NCI-H1436 (cell line): ENCODE measurements around the gene ZNF385A.

Experiments used
- DNase-seq: peaks from one replicate; lab custom pipeline; 2025; lab: John Stamatoyannopoulos, UW

ZNF385A gene, protein sequence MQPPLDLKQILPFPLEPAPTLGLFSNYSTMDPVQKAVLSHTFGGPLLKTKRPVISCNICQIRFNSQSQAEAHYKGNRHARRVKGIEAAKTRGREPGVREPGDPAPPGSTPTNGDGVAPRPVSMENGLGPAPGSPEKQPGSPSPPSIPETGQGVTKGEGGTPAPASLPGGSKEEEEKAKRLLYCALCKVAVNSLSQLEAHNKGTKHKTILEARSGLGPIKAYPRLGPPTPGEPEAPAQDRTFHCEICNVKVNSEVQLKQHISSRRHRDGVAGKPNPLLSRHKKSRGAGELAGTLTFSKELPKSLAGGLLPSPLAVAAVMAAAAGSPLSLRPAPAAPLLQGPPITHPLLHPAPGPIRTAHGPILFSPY

GRCh38 chr12:54384591-54385041 lies at the start of gene ZNF385A:
Gene ZNF385A (minus strand): TSS chr12:54384733. CDS start chr12:54384514, 219 bp downstream.
- no peak for DNase-seq

DNA sequence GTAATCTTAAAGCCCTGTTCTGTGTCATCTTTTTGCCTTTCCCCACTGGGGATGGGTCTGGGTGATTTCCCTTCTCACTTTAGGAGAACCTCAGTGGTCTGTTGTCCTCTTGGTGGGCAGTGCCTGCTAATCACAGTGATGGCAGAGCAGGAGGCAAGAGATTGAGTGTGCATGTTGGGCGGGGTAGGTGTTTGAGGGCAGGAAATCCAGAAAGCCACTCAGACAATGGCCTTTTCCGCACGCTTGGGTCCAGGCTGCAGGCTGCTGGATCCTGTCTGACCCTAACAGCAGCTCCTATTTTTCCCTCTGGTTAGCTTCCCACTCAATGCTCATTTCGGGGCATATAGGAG lies 48.3 kb upstream of the ZNF385A start:
- DNase-seq = no peak

- DNase-seq = no peak
Observed at GRCh38 chr12:54431911-54432814, 47.6 kb upstream of the ZNF385A start.

- DNase-seq = no peak
Observed at GRCh38 chr12:54430471-54431069, 46.0 kb upstream of the ZNF385A start.

- no peak for DNase-seq
Observed at GRCh38 chr12:54429014-54429471, 44.5 kb upstream of the ZNF385A start.

GRCh38 chr12:54428050-54429013 lies 43.8 kb upstream of the ZNF385A start:
- no peak for DNase-seq

DNA sequence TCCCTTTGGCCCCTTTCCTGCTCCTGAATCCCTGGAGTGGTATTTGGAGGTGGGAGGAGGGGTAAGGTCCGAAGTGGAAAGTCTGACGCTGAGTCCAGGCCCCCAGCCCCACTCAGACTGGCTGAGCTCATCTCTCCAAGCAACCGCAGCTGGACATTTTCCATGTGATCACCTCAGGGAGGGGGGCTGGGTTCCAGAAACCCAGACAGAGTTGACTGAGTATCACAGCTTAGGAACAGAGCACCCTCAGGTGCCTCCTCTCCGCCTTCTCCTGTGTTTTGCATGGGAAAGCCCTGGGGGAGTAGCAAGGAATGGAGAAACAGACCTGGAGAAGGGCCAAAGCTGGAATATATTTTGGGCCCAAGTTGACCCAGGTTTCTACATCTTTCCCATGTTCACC lies 42.6 kb upstream of the ZNF385A start:
- DNase-seq = no peak

DNA sequence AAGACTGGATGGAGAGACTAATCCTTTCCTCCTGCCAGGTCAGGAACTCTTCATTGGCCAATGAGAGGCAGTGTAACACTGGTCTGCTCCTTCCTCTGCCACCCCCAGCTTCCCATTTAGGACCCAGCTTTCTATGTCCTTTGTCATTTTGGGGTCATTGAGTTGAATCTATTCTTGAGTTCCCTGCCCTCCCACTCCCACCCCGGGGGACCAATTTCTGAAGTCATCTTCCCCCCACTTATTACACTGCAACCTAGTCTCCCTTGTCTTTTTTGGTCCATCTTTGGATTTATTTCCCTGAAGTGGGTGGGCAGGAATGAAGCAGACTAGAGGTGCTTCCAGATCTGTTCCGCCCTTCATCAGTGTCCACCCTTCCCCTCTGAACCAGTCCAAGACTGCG lies 42.2 kb upstream of the ZNF385A start:
- no peak for DNase-seq

DNA sequence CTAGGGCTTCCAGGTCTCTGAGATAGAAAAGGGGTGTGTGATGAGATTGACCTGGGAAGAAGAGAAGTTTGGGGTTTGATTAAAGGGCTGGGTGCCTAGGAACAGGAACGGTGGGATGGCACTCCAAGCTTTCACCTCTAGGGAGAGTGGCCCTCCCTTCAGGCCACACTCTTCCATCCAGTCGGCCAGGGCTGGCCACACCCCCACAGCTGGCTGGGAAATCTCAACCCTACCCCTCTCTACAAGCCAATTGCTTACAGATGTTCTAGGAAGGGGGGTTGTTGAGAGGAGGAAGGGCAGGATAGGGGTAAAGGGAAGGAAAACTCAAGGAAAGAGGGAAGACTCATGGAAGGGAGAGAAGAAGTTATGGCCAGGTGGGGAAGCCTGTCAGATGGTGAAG lies 41.2 kb upstream of the ZNF385A start:
- DNase-seq = no peak

DNA sequence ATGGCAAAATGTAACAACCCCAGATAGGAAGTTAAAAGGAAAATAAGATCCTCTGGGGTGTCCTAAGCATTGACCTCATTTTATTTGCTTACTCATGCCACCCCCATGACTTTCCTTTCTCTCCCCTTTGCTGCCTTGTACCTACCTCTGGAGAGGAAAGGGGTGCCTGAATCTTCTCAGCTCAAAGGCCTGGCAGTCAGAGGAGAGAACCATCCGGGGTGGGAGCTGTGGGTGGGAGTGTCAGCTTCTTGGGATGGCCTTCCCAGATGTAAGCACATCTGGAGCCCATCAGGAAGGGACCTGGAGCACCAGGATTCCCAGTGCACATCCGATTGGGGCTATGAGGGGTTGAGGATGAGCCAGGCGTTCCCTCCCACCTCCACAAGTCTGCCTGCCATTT lies 39.7 kb upstream of the ZNF385A start:
- DNase-seq = no peak

DNA sequence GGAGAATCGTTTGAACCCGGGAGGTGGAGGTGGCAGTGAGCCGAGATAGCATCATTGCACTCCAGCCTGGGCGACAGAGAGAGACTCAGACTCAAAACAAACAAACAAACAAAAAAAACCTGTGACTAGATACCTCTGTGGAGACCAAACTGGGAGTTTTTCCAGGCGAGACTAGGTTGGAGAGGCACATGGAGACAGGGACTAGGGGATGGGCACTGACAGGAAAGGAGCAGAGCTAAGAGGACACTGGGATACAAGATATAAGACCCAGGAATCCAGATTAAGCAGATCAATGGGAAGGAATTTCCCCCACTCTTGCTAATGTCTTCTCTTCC lies 39.2 kb upstream of the ZNF385A start:
- no peak for DNase-seq

GRCh38 chr12:54421879-54422250 lies 37.3 kb upstream of the ZNF385A start:
- DNase-seq = no peak

- no peak for DNase-seq
Observed at GRCh38 chr12:54421175-54421878, 36.8 kb upstream of the ZNF385A start.

GRCh38 chr12:54420766-54421144 lies 36.2 kb upstream of the ZNF385A start:
- DNase-seq = no peak

DNA sequence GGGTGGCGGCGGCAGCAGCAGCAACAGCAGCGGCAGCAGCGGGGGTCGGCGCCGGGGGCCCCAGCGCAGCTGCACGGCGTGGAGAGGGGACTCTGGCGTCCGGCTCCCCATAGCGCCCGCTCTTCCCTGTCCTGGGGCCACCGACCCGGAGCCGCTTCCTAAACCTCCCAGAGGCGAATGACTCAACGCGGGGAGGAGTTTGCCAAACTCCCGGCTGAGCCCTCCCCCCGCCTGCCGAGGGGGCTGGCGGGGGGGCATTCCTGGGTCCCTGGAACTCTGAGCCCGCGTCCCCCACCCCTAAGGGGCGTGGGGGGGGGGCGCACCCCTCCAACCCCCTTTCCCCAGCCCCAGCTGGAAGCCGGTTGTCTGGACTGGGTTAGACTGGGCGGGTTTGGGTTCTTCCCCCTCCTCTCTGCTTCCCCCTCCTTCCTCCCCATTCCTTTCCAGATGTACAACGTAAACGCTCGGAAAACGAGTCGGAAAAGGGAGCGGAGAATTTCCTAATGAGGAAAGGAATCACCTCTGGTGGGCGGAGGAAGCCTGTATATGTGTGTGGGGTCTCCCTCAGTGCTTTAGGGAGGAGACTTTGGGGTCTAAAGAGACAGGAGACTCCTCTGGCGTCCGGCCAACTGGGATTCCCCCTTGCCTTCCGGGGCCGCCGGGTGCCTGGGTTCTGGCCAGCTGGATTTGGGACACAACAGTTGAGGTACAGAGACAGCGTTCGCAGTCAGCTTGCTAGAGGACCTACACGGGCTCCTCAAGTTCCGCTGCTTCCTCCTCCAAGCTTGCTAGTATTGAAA lies 34.8 kb upstream of the ZNF385A start, which contains the start of gene ITGA5:
Gene ITGA5, minus strand, starts transcription at position 179 of the 800 bp plus-strand sequence. Its CDS starts 68 bp downstream, at position 111.
- no peak for DNase-seq

- DNase-seq = no peak
Observed at GRCh38 chr12:54418441-54419087, 34.0 kb upstream of the ZNF385A start.

DNA sequence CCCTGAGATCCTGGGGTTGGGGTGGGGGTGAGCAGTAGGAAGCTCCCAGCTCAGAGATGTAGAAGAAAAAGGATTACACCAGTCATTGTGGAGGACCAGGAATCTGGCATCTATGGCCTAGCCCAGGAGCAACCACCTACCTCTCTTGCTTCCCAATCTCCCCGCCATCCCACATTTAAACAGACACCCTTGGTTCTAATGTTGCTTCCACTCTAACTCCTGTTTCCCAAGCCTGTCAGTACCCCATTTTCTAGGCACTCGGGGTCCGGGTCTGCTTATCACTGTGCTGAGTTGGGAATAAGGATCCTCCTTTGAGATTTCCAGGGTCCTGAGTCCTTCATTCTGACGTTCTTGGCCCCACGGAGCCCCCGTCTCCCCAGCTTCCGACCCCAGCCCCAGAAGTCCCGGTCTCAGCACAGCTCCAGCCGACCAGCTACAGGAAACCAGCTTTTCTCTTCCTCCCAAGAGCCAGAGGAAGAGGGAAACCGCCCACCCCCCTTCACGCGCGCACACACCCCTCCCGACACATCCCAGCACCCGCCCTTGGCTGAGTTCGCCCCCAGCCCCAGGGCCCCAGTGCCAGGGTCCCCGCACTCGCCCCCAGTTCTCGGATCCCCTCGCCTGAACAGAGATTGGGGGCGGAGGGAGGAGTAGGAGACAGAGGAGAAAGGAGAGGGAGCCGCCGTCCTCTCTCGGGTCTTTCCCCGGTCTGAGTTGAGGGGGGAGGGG lies 33.3 kb upstream of the ZNF385A start:
- DNase-seq = no peak

DNA sequence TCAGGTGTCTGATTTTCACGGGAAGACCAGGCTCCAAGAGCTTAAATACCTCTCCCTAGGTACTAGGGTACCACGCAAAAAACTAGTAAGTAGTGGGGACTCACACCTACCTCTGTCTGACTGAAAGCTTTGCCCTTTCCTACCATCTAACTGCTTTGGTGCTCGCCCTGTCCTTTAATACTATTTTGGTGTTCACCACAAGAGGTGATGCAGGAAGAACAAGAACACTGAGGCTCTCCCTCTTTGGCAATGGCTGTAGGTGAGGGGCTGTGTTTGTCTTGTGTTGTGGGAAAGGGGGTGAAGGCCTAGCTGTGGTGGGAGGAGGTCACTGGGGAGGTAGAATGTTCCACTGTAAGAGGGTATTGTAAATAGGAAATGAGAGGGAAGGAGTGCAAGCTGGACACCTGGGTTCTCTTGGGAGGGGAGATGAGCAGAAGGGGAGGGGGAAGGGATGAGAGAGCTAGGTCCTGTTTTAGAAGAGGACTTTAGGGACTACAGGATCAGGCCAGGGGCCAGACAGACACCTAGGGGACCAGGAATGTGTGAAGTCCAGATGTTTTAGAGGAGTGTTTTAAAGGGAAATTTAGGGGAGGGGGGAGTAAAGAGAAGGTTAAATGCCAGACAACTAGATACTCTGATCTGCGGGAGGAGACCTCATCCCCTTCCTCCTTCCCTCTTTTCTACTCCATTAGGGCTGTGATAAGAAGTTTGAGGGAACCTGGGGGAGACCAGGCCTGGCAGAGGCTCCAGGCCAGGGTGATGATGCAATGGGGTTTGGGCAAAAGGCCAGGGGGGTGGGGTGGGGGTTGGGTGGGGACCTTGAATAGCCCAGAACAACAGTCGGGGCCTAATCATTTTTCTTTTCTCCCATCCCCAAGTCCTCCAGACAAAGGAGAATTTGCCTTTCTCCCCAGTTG lies 32.4 kb upstream of the ZNF385A start:
- DNase-seq = no peak
